Sigmoid colon (tissue), 4 donors: ENCODE data around the gene PDCD10.

Source experiments
- EP300 ChIP-seq, 4 donors: sonication (generic); formaldehyde crosslinking; IDR thresholded peaks; one replicate each; pipeline ENCODE4 v1.6.1; 2017; ENCODE audit warnings: antibody characterized with exemption in 4 of 4
- POLR2A ChIP-seq, 2 donors: fragments of 450-650 bp; IDR thresholded peaks; one replicate each; pipeline ENCODE4 v1.6.1; 2016; ENCODE audit warnings: antibody characterized with exemption in 2 of 2, mild to moderate bottlenecking in 2 of 2, moderate library complexity in 2 of 2
- POLR2AphosphoS5 ChIP-seq, 4 donors: sonication (generic); formaldehyde crosslinking; IDR thresholded peaks; one replicate each; pipeline ENCODE4 v1.6.1; 2017; ENCODE audit warnings: antibody characterized with exemption in 4 of 4
- TF ChIP-seq, protein P1 (sequence below), 4 experiments: fragments of 450-650 bp in 3 of 4; fragments of 200-600 bp in 1 of 4; IDR thresholded peaks; one replicate each; pipeline ENCODE4 v1.5.1; 2016 to 2019; ENCODE audit warnings: antibody characterized with exemption in 4 of 4, mild to moderate bottlenecking in 3 of 4, moderate library complexity in 2 of 4

GRCh38 chr3:167691366-167691765, 43.3 kb downstream of the PDCD10 start:
- TF ChIP-seq, protein P1, sequence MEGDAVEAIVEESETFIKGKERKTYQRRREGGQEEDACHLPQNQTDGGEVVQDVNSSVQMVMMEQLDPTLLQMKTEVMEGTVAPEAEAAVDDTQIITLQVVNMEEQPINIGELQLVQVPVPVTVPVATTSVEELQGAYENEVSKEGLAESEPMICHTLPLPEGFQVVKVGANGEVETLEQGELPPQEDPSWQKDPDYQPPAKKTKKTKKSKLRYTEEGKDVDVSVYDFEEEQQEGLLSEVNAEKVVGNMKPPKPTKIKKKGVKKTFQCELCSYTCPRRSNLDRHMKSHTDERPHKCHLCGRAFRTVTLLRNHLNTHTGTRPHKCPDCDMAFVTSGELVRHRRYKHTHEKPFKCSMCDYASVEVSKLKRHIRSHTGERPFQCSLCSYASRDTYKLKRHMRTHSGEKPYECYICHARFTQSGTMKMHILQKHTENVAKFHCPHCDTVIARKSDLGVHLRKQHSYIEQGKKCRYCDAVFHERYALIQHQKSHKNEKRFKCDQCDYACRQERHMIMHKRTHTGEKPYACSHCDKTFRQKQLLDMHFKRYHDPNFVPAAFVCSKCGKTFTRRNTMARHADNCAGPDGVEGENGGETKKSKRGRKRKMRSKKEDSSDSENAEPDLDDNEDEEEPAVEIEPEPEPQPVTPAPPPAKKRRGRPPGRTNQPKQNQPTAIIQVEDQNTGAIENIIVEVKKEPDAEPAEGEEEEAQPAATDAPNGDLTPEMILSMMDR (IDR thresholded peaks at IDR 0.05): no peak
- no peak for TF ChIP-seq EP300 (IDR thresholded peaks at IDR 0.05)
- no peak for TF ChIP-seq POLR2A (IDR thresholded peaks at IDR 0.05)
- TF ChIP-seq POLR2AphosphoS5 (IDR thresholded peaks at IDR 0.05): no peak
